Skin epidermis (tissue), 12 donors: ENCODE results near the gene ZIM2.
"Not testable (repeated sequence)": the region's sequence is repeated elsewhere in the genome, so short reads cannot be mapped to it uniquely, and the experiment has no call there.

Experiments used
- H3K27ac ChIP-seq, 21 experiments: fragments of 200-600 bp; sonication (generic) in 11 of 21; one replicate each; pipeline ENCODE4 v1.5.0; 2020; ENCODE audit warnings: mild to moderate bottlenecking in 3 of 21, inconsistent platforms in 2 of 21, moderate library complexity in 2 of 21
- H3K4me3 ChIP-seq, 7 experiments: fragments of 200-600 bp; sonication (generic) in 2 of 7; one replicate each; pipeline ENCODE4 v1.5.0; 2020; ENCODE audit warnings: inconsistent platforms in 2 of 7, mild to moderate bottlenecking in 2 of 7, moderate library complexity in 1 of 7

Gene ZIM2

DNA sequence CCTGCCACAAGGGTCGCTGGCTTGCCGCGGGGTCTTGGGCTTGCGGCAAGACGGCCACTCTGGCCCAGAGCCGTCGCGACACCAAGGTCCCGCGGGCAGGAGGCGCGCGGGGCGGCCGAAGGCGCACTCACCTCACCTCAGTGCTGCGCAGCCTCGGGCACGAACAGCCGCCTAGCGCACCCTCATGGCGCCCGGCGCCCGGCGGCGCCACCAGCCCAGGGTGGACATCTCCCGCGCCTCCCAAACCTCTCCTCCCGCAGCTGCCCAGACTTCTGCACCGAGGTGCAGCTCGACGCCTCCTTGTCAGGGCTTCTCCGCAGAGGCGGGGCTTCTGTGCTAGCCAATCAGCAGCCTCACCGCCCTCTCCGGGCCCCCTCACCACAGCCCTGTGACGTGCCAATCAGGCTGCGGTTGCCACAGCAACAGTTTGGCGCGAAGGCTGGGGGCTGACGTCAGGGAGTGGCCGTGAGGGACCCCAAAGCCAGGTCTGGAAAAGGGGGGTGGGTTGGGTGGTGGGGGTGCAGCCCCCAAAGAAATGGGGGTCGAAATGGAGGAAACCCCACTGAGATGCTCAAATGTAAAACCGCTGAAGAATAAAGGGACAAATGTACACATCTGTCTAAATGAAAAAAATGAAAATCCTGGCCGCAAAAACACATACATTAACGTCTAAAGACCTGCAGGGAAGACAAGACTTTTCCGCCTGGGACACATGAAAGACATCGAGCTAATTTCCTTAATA is at the start of gene ZIM2, which contains the start of gene PEG3:
Gene ZIM2 (minus strand): TSS at position 276 of the 742 bp plus-strand sequence. CDS start 16,449 bp downstream, outside the sequence.
Gene PEG3 (minus strand): TSS at position 276 of the 742 bp plus-strand sequence. CDS start 16,071 bp downstream, outside the sequence.
- Histone ChIP-seq H3K27ac (peak within 1 kb of the TSS in 1 of 21 experiments; percentile 19), H3K4me3 (peak within 1 kb of the TSS in 5 of 7 experiments; percentile 14 to 36 (median 21))

DNA sequence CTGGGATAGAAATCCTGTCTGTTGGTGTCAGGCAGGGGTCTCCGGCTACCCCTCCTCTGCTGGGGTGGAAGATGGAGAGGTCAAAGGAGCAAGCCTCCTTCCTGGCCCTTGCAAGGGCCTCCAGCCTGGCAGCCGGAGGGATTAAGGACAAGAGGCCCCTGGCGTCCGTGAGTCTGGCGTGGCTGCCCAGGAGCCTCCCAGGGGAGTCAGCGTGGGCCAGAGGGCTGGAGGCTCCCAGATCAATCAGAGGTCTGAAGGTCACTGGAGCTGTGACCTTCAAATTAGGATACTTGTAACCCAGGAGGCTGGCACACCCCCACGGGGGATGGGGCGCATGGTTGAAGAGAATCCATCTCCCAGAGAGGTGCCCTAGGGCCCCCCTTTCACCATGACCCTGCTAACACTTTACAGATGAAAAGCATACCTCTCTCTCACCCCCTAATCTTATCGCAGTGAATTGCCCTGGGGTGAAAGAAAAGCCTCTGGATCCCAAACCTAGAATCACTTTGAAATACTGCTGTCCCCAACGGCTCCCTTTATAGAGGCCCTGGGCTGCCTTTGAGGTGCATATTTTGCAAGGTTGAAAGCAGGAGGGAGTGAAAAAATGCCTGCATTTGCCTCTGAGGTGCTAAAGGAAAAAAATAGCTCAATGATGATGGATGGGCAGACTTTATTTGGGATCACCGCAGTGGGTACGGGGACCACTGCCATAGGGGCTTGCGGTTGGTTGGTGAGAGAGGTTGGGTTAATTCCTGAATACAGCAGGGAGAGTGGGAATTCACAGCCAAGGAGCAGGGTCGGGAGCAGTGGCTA is 44.9 kb upstream of the ZIM2 start:
- Histone ChIP-seq H3K27ac (no peak overlapping the region), H3K4me3 (no peak overlapping the region)

DNA sequence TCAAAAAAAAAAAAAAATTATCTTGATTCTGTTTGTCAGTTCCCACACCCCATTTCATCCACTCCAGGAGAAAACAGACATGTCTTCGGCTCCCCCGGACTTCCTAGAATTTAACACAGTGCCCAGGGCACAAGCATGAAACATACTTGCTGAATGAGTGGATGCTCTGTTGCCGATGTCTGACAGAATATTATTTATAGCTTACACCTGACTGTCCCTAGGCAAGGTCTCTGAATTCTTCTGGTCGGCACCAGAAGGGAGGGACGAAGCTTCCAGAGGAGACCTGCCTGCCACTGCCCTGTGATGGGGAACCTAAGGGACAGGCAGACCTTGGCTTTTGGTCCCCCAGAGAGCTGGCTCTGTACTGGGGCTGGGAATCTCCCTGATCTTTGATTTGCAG is 43.9 kb upstream of the ZIM2 start:
- Histone ChIP-seq H3K27ac (no peak overlapping the region), H3K4me3 (no peak overlapping the region)

DNA sequence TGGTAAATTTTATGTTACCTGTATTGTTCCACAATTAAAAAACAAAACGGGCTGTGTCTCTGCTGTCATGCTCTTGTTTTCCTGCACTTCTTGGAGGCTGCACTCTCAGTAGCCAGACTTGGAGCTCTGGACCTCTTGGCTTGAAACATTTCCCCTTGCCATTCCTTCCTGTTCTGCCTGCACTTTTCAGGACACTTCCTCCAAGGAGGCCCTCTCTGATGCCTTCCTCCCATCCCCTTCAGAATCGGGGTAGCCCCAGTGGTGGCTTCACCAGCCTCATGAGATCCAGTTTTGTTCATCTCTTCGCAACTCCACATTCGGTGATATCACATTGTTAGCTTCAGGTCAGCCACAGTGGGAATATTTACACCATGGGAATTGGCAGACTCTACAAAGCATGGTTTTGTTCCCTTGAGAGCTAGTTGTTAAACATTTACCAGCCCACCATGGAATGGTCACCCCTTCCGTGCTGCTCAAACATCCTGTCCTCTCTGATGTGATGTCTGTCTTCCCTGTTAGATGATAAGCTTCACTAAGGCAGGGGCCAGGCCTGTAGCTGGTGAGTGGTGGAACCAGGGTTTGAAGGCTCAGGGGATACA is 40.2 kb upstream of the ZIM2 start:
- no peak overlapping the region for H3K4me3 ChIP-seq
- no peak overlapping the region for H3K27ac ChIP-seq

DNA sequence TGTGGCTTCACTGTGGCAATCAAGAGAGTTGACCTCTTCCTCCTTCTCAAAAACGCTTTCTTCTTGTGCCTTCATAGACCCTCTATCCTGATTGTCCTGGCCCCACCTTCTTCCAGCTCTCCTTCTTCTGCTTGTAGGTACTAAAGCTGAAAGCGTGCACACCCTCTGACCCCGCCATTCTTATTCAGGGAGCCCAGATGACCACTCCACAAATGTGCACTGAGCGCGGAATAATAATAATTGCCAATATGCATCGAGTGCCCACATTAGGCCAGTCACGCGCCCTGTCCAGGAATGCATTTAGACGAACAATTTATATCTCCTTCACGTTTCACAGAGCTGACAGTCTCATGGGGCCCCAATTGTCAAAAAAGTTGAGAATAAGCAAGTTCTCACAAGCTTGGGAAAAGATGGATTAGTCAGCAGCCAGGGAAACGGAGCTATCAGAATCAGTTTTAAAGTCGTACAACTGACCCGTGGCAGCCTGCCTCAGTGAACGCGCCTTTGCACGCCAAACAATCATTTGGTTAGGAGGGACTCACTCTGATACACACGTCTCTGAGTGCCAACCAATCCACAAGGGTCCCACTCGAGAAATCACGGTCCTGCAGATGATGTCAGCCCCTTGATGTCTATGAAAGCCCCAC is 36.7 kb upstream of the ZIM2 start:
- Histone ChIP-seq H3K4me3 (no peak overlapping the region), H3K27ac (no peak overlapping the region)

DNA sequence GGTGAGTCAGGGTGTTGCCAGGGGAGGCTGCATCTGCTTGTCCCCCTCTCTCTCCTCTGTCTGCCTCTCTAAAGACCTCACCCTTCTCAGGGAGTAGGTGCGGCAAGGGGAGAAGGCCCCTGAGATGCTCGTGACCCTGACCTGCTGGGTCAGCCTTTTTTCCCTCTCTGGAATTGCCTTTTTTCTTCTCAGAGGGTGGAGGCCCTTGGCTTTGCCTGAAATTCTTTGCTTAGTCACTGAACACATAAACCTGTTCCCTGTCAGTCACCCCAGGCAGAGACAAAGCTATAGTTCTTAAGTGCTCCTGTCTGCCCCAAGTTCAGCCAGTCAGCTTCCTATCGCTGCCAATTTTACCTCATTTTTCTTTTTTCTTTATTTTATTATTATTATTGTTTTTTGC is 35.2 kb upstream of the ZIM2 start:
- no peak overlapping the region for H3K27ac ChIP-seq
- no peak overlapping the region for H3K4me3 ChIP-seq

DNA sequence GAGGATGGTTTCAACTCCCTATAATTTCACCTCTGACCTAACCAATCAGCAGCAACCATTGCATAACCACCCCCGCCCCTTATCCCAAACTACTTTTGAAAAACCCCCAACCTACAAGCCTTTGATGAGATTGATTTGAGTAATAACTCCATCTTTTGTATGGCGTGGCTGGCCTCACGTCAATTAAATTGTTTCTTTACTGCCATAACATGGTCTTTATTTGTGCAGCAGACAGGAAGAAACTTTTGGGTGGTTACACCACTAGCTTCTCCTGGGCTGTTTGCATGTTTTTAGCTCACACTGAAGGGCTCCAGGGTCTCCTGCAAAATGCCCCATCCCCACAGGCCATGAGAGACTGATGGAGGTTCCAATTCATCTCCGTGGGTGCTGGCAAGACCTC is 34.0 kb upstream of the ZIM2 start:
- Histone ChIP-seq H3K27ac (no peak overlapping the region), H3K4me3 (no peak overlapping the region)

DNA sequence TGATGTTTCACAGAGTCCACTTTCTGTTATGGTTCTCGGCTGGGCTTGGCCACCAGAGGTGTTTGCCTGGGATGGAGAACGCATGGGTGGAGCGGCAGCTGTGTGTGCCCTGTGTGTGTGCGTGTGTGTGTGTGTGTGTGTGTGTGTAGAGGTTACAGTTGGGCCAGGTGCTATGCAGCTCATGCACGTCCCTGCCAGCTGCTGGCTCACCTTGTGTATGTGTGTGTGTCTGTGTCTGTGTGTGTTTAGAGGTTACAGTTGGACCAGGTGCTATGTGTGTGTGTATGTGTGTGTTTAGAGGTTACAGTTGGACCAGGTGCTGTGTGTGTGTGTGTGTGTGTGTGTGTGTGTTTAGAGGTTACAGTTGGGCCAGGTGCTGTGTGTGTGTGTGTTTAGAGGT is 33.0 kb upstream of the ZIM2 start:
- Histone ChIP-seq H3K27ac (no peak overlapping the region), H3K4me3 (no peak overlapping the region)

DNA sequence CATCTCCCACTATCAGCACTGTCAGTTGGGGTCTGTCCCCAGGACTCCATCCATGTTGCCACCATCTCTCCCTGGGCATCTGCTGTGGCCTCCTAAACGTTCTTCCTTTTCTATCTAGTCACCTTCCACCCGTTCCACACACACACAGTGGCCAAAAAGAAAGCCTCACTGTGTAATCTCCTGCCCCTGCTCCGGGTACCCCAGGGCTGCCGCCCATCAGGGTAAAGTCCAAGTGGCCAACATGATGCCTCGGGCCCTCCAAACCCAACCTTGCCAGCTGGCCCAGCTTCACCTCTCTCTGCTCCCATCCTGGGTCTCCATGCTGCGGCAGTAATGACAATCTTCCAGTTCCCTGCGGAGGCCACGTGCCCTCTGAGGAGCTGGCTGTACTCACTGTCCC is 29.4 kb upstream of the ZIM2 start:
- no peak overlapping the region for H3K27ac ChIP-seq
- H3K4me3 ChIP-seq, result no peak overlapping the region

DNA sequence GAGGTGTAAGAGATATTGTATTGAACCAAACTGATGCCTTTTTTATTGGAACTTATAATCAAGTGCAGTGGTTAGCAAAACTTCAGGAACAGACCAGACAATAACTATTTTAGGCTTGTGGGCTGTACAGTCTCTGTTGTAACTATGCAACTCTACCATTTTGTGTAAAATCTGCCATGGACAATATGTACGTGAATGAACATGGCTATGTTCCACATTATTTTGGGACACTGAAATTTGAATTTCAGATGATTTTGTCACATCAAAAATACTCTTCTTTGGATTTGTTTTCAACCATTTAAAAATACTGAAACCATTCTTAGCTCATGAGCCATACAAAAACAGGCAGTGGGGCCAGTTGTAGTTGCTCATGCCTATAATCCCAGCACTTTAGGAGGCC is 27.9 kb upstream of the ZIM2 start:
- Histone ChIP-seq H3K27ac (no peak overlapping the region), H3K4me3 (no peak overlapping the region)

DNA sequence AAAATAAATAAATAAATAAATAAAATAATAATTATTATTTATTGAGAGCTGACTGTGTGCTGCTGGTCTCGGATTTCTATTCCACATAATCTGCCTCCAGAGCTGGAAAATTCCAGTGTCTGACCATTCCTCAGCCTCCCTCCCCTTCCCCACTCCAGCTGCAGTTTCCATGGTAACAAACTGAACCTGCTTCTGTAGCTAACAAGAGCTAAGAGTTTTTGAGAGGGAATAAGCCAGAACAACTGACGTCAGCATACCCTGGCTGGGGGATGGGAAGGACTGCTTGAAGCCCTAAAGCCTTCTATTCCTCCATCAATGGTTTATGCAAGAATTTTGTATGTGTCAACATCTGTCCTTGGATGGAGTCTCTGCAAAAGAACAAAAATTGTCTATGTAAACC is 26.0 kb upstream of the ZIM2 start:
- H3K4me3 ChIP-seq, result no peak overlapping the region
- H3K27ac ChIP-seq, result no peak overlapping the region

DNA sequence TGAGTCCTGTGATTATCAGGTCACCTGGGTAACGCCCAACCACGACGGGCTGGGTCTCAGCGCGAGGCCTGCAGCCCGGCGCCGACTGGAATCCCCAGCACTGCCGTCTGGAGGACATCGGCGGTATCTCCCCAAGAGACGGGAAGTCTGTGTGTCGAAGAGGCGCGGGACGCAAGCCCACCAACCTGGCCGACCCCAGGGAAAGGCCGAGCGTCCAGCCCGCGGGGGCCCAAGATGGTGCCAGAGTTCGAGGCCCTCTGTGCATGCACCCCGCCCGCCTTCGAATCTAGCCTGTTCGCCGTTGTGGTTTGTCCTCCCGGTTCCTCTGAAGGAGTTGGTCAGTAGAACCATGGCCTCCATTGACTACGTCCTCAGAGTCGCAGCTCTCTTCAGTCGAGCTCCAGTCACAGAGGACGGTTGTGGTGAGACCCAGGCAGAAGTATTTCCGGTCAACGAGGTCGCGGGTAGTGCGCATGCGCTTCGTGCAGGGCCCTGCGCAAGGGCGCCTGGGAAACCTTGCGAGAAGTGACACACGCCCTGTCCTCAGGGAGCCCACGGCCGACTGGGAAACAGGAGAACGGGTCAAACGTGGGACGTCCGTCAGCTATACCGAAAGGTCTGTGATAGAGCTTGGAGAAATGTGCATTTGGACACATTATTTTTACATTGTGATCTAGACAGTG is 24.1 kb upstream of the ZIM2 start:
- H3K27ac ChIP-seq, result no peak overlapping the region
- no peak overlapping the region for H3K4me3 ChIP-seq

DNA sequence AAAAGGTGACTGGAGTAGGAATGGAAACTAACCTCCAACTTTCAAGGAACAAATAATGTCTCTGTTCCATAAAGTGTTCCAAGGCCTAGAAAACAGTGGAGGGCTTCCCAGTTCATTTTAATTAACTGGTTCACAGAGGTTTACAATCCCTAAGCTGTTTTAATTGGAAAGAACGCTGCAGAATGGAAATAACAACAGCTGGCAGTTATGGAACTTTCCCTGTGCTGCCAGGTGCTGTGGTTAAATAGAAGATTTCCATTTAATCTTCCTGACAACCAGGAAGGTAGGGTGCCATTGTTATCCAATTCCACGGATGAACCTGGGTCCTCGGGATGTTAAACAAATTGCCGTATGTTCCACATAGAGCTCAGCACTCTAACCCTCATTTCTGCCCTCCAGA is 22.2 kb upstream of the ZIM2 start:
- Histone ChIP-seq H3K4me3 (no peak overlapping the region), H3K27ac (no peak overlapping the region)

DNA sequence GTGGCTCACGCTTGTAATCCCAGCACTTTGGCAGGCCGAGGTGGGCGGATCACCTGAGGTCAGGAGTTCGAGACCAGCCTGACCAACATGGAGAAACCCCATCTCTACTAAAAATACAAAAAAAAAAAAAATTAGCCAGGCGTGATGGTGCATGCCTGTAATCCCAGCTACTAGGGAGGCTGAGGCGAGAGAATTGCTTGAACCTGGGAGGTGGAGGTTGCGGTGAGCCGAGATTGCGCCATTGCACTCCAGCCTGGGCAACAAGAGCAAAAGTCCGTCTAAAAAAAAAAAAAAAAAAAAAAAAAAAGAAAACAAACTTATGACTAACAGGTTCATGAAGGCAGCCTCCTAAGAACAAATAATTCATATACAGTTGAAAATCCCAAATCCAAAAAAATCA is 19.9 kb upstream of the ZIM2 start:
- not testable (repeated sequence) for H3K27ac ChIP-seq, H3K4me3 ChIP-seq

DNA sequence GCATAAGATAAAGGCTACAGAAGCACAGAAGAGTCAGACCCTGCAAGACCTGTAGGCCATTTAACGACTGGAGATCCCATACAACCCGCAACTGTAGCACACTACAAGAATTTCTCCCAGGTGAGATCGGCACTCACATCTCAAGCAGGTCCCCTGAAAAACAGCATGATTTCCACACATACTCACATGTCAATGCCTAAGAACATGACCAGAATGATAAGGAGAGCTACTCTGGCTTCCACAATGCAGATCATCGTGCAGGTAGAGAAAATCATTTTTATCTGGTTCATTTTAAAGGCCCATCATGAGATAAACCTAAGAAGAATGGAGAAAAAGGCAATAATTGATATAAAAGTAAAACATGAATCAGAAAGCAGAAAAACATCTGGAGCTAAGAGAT is 17.5 kb upstream of the ZIM2 start:
- no peak overlapping the region for H3K4me3 ChIP-seq

DNA sequence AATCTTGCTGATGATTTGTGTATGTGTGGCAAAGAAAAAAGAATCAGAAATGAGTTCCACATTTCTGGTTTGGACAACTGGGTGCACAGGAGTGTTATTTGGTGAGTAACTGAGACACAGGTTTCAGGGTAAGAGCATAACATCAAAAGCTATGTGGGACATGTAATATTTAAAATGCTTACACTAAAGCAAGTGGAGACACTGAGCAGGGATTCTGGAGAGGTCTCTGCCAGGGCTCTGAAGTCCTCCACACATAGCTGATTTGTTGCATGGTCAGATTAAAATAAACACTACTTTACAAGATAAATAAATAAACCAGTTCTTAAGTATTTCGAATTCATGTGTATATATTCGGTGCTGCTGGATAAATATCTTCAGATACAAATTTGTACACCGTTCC is 16.3 kb upstream of the ZIM2 start:
- Histone ChIP-seq H3K27ac (no peak overlapping the region), H3K4me3 (no peak overlapping the region)

More for the DNA sequence above, 17.5 kb upstream of the ZIM2 start:
- H3K27ac ChIP-seq, result no peak overlapping the region

DNA sequence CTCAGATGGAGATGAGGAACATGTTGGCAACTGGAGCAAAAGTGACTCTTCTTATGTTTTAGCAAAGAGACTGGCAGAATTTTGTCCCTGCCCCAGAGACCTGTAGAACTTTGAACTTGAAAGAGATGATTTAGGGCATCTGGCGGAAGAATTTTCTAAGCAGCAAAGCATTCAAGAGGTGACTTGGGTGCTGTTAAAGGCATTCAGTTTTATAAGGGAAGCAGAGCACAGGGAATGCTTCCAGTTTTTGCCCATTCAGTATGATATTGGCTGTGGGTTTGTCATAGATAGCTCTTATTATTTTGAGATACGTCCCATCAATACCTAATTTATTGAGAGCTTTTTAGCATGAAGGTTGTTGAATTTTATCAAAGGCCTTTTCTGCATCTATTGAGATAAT is 11.8 kb upstream of the ZIM2 start:
- not testable (repeated sequence) for H3K4me3 ChIP-seq, H3K27ac ChIP-seq

DNA sequence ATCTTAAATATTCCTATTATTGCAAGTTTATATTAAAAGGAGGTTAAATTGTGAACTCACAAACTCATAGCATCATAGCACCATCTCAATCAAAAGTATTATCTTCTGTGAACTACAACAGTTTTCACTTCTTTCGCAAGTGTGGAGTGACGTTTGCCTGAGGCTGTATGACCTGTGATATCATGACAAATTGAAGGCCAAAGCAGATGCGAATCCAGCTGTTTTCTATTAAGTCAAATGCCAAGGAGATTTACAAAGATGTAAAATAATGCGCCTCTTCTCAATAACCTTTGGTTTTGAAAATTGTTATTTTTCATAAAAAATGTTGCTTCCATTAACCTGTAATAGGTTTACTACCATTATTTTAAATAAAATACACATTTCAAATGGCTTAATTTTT is 7.6 kb upstream of the ZIM2 start:
- Histone ChIP-seq H3K27ac (no peak overlapping the region), H3K4me3 (no peak overlapping the region)

DNA sequence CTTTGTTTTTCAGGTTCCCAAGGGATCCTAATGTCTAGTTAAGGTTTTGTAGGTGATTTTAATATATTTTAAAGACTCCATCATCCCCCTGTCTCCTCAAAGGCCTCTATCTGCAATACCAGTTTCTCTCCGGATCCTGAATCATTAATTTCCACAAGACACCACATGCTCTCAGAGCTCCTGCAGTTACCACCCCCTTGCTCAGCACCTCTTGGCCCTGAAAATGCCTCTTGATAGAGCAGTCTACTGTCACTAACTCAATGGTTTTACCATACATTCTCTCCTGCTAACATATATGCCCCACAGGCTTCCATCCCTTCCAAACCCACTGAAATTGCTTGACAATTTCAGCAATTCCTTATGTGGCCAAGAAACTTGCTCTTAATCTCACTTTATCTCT is 1.9 kb upstream of the ZIM2 start:
- H3K27ac ChIP-seq, result no peak overlapping the region
- H3K4me3 ChIP-seq, result no peak overlapping the region

DNA sequence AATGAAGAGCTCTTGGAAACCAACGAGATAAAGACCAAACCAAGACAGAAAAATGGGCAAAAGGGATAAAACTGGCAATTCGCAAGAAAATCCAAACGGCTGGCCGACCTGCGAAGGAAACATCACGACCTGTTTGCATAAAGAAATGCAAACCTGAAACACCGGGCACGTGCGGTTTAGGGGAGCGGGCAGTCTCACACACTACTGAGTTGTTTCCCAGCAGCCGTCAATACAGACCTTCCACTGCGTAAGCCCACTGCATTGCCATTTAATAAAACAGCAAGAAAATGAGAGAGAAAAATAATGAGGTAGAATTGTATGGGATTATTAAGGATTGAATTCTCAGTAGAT is 642 bp upstream of the ZIM2 start:
- H3K4me3 ChIP-seq, result no peak overlapping the region
- H3K27ac ChIP-seq, result no peak overlapping the region
